Measurements from ENCODE around the gene STK25. TPM values are rescaled to one million over a fixed set of nuclear protein-coding genes. Genes with fewer than 3 reads are reported as not detected.

STK25 gene
- total RNA-seq, 1 experiment from 2014 or later: 299 TPM

GRCh38 chr2:241498115-241499070, 10.0 kb downstream of the STK25 start:
- in situ Hi-C loops (cut with HindIII; ENCODE audit: low sequenced_read_pairs): no loop called here
- DNase-seq (ENCODE audit: low spot score): no peak

GRCh38 chr2:241496904-241497877, 11.2 kb downstream of the STK25 start:
- DNase-seq (ENCODE audit: low spot score): no peak
- in situ Hi-C loops (cut with HindIII; ENCODE audit: low sequenced_read_pairs): no loop called here

GRCh38 chr2:241496003-241496707, 12.2 kb downstream of the STK25 start:
- in situ Hi-C loops (cut with HindIII; ENCODE audit: low sequenced_read_pairs): no loop called here
- DNase-seq (ENCODE audit: low spot score): no peak

- no peak for DNase-seq (ENCODE audit: low spot score)
- in situ Hi-C loops (cut with HindIII; ENCODE audit: low sequenced_read_pairs): no loop called here
Measured at GRCh38 chr2:241495172-241496002, 13.0 kb downstream of the STK25 start.

GRCh38 chr2:241494311-241494908, 14.0 kb downstream of the STK25 start:
- in situ Hi-C loops (cut with HindIII; ENCODE audit: low sequenced_read_pairs): no loop called here
- peak; percentile 66 for DNase-seq (ENCODE audit: low spot score)

GRCh38 chr2:241493092-241493491, 15.3 kb downstream of the STK25 start:
- in situ Hi-C loops (cut with HindIII; ENCODE audit: low sequenced_read_pairs): no loop called here

GRCh38 chr2:241492174-241492565, 16.2 kb downstream of the STK25 start:
- in situ Hi-C loops (cut with HindIII; ENCODE audit: low sequenced_read_pairs): no loop called here
- DNase-seq (ENCODE audit: low spot score): no peak

More at GRCh38 chr2:241493092-241493491, 15.3 kb downstream of the STK25 start:
- DNase-seq (ENCODE audit: low spot score): no peak

GRCh38 chr2:241491549-241492173, 16.7 kb downstream of the STK25 start:
- DNase-seq (ENCODE audit: low spot score): no peak
- in situ Hi-C loops (cut with HindIII; ENCODE audit: low sequenced_read_pairs): no loop called here

GRCh38 chr2:241490825-241491506, 17.4 kb downstream of the STK25 start:
- in situ Hi-C loops (cut with HindIII; ENCODE audit: low sequenced_read_pairs): no loop called here

GRCh38 chr2:241489733-241490680, 18.4 kb downstream of the STK25 start:
- in situ Hi-C loops (cut with HindIII; ENCODE audit: low sequenced_read_pairs): no loop called here
- peak; percentile 55 for DNase-seq (ENCODE audit: low spot score)

More at GRCh38 chr2:241490825-241491506, 17.4 kb downstream of the STK25 start:
- DNase-seq (ENCODE audit: low spot score): no peak

- in situ Hi-C loops (cut with HindIII; ENCODE audit: low sequenced_read_pairs): no loop called here
Measured at GRCh38 chr2:241489088-241489487, 19.3 kb downstream of the STK25 start.

GRCh38 chr2:241485172-241485911, 23.0 kb downstream of the STK25 start:
- DNase-seq (ENCODE audit: low spot score): no peak
- in situ Hi-C loops (cut with HindIII; ENCODE audit: low sequenced_read_pairs): no loop called here

More at GRCh38 chr2:241489088-241489487, 19.3 kb downstream of the STK25 start:
- no peak for DNase-seq (ENCODE audit: low spot score)

GRCh38 chr2:241483305-241483704, 25.1 kb downstream of the STK25 start:
- in situ Hi-C loops (cut with HindIII; ENCODE audit: low sequenced_read_pairs): loop anchor here (5.0 kb wide), 2 partner anchors 51 to 74 kb away; partner anchors contain the start of gene BOK
- DNase-seq (ENCODE audit: low spot score): no peak

- in situ Hi-C loops (cut with HindIII; ENCODE audit: low sequenced_read_pairs): loop anchor here (5.0 kb wide), 2 partner anchors 50 to 75 kb away; partner anchors contain the start of gene BOK
- DNase-seq (ENCODE audit: low spot score): peak; percentile 83
Measured at GRCh38 chr2:241482126-241482955, 26.0 kb downstream of the STK25 start.
